Panc1 (cell line): ENCODE results near the gene PAK4.

ENCODE experiments used
- CTCF ChIP-seq: fragments of 450-650 bp; IDR thresholded peaks from 2 replicates; pipeline ENCODE4 v1.5.1; 2017; ENCODE audit warnings: mild to moderate bottlenecking
- POLR2AphosphoS5 ChIP-seq: IDR thresholded peaks from 2 replicates; pipeline ENCODE4 v1.6.1; 2012; ENCODE audit warnings: mild to moderate bottlenecking, low read depth, low read length, moderate library complexity
- SIN3A ChIP-seq: IDR thresholded peaks from 2 replicates; pipeline ENCODE4 v1.6.1; 2012; ENCODE audit warnings: low read depth, mild to moderate bottlenecking, low read length, moderate library complexity, borderline replicate concordance; ENCODE audit not compliant: insufficient read depth

GRCh38 chr19:39211731-39212374 is 86.3 kb downstream of the PAK4 start:
- TF ChIP-seq CTCF (no peak), POLR2AphosphoS5 (no peak), SIN3A (no peak)
